Stromal cell of bone marrow (primary cell): ENCODE data around the gene CCT6B.
"Not testable (repeated sequence)": the region's sequence is repeated elsewhere in the genome, so short reads cannot be mapped to it uniquely, and the experiment has no call there.

Experiments used
- DNase-seq: peaks from one replicate; pipeline ENCODE4 v3.0.0-alpha.2; 2012; ENCODE audit warnings: low read depth

CCT6B gene, protein sequence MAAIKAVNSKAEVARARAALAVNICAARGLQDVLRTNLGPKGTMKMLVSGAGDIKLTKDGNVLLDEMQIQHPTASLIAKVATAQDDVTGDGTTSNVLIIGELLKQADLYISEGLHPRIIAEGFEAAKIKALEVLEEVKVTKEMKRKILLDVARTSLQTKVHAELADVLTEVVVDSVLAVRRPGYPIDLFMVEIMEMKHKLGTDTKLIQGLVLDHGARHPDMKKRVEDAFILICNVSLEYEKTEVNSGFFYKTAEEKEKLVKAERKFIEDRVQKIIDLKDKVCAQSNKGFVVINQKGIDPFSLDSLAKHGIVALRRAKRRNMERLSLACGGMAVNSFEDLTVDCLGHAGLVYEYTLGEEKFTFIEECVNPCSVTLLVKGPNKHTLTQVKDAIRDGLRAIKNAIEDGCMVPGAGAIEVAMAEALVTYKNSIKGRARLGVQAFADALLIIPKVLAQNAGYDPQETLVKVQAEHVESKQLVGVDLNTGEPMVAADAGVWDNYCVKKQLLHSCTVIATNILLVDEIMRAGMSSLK

DNA sequence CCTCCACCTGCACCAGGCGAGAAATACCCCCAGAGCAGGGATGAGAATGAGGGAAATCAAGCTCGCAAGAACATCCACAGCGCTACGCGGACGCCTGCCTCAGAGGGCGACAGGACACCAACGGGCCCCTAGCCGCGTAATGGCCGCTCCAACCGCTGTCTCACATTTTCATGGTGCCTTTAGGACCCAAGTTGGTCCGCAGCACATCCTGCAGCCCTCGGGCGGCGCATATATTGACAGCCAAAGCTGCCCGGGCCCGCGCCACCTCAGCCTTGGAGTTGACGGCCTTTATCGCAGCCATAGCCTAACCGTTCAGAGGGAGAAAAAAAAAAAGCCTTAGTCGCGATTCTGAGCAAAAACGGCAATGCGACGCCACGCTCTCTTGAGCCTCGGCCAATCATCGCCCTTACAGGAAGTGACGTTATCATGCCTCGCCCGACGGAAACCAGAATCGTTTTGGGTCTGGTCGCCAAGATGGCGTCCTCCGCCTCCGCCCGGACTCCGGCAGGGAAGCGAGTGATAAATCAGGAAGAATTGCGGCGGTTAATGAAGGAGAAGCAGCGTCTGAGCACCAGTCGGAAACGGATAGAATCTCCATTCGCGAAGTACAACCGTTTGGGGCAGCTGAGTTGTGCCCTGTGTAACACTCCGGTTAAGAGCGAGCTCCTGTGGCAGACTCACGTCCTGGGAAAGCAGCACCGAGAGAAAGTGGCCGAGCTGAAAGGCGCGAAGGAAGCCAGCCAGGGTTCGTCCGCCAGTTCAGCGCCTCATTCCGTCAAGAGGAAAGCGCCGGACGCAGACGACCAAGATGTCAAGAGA is at the start of gene CCT6B, which contains the start of gene ZNF830:
Gene CCT6B, minus strand, starts transcription at position 368 of the 819 bp plus-strand sequence. Its CDS starts 67 bp downstream, at position 301.
Gene ZNF830, plus strand, starts transcription at position 448 of the 819 bp plus-strand sequence. Its CDS starts 27 bp downstream, at position 475.
- peak; percentile 95 for DNase-seq

DNA sequence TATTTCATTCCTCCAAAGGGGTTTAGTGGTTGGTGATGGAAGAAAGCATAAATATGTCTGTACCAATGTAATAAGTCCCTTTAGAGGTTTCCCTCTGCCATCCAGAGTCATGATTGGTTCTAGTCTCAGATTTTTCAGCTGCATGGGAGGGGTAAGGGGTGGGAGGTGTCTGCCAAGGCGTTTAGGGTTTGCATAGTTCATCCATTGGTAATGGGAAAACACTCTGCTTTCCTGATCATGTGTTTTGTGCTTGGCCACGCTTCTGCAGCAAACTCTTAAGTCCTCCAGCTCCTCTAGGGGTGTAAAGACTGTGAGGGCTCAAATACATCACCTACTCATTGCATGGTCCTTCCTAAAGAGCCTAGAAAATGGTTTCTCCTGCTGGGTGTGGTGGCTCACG is 48.8 kb upstream of the CCT6B start:
- DNase-seq: no peak

DNA sequence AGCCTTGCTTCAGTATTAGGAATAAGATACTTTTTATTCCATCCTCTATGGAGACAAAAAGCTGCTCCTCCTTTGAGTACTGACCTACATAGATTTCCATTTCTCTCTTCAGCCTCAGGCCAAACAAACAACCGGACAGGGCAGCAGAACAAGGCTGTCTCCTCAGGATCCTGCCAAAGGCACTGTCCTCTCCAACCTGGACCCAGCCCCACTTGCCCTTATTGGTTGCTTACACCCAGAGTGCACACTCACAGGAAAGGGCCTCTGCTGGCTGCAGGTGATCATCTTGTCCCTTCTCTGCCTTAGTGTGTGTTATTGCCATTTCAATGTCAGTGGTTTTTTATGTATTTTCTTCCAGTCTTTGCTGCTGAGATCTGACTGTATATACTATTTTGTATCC is 45.7 kb upstream of the CCT6B start:
- DNase-seq: no peak

DNA sequence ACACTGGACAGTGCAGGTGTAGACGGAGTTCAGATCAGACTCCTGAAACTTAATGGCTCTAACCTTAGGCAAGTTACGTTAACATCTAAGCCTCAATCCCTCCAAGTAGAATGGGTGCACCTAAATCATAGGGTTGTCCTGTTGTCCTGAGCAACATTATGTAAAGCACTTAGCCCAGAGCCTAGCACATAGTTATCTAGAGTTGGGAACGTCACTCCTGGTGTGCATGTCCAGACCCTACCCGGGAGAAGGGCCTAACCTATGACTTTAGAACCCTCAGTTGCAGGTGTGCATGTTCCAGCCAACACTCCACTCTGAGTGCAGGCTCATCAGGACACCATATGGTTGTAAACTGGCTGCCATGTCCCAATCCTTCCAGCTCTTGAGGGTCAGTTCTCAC is 45.1 kb upstream of the CCT6B start:
- no peak for DNase-seq

GRCh38 chr17:35003778-35004177 is 42.5 kb upstream of the CCT6B start:
- no peak for DNase-seq

DNA sequence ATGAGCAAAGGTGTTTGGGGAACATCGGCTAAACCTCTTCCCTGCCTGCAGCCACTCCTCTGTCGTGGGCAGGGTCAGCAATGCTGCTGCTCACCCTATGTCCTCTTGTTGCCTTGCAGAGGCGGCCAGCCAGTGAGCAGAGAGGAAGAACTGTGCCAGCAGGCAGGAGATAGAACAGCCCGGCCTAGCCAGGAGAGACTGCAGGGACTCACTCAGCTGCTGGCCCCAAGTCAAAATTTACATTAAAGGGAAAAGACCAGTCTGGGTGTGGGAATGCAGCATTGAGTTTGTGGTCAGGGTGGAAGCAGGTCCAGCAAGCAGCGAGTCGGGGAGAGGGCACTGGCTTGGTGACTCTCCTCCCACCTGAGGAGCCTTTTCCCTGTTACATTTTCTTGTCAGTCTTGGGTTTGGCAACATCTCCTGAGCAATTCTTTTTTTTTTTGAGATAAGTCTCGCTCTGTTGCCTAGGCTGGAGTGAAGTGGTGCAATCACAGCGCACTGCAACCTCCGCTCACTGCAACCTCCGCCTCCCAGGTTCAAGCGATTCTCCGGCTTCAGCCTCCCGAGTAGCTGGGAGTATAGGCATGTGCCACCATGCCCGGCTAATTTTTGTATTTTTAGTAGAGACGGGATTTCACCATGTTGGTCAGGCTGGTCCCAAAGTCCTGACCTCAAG is 41.8 kb upstream of the CCT6B start:
- no peak for DNase-seq

GRCh38 chr17:35001549-35001948 is 40.3 kb upstream of the CCT6B start:
- DNase-seq: no peak

GRCh38 chr17:35000965-35001364 is 39.7 kb upstream of the CCT6B start:
- not testable (repeated sequence) for DNase-seq

DNA sequence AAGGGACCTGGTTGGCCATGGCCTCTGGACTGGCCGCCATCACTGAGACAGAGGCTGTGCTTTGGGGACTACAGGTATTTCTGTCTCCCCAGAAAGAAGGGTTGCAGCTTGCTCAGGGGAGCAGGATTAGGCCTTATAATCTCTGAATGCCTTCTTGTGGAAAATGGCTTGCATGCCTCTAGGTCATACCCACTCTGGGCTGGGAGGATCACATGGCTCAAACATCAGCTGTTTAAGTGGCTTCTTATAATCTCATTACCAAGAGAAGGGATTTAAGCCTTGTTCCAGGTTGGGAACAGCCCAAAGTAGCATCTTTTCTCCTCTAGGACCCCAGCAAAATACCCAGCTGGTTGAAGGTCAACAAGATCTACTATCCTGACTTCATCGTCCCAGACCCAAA is 38.2 kb upstream of the CCT6B start:
- DNase-seq: no peak

- peak; percentile 44 for DNase-seq
These were observed 36.9 kb upstream of the CCT6B start for GRCh38 chr17:34998205-34998604.

GRCh38 chr17:34997355-34997862 is 36.1 kb upstream of the CCT6B start:
- DNase-seq: peak; percentile 31

DNA sequence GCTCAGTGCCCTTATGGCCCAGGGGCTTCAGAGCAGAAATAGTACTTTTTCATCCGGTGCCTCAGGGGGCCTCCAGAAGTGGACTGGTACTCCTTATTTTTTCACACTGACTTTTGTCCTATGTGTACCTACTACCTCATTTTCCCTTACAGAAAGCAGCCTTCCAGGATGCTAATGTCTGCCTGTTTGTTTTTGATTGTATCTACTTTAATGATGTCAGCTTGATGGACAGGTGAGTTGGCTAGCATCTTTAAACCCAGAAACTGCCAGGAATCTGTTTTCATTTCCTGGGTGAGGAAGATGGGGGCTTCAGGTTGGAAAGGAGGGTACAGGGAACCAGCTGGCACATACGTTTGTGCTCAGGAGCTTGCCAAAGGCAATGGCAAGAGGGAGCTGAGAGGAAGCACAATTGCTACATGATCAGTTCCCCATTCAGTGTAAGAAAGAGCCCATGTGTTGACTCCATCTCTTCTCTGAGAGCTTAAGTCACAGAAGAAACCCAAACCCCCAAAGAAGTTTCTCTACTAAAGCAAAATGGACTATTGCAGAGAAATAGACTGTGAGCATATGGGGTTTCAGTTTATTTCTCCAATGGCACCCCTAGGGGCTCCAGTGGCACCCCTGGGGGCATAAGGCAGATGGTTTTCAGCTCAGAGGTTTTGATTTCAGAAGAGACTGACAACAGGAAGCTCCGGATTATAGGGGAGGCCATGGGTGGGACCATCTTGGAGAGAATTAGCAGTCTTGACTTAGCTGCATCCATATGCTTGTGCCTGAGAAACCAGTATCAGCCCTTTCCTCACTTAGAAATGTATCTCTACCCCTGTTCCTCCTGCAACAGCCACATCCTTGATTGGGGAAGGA is 35.4 kb upstream of the CCT6B start:
- no peak for DNase-seq

- DNase-seq: no peak
These were observed 31.8 kb upstream of the CCT6B start for GRCh38 chr17:34993031-34993430.

DNA sequence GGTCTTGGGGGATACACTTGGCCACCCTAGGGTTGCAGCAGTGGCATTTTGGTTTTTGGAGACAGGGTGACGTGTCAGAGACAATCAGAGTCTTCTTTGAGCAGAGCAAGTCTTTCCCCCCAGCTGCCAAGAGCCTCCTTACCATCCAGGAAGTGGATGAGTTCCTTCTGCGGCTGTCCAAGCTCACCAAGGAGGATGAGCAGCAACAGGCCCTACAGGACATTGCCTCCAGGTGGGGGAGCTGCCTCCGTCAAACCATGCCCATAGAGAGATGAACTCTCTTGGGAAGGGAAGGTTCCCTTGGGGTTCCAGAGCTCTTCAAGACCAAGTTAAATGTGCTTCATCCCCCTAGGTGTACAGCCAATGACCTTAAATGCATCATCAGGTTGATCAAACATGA is 30.3 kb upstream of the CCT6B start:
- no peak for DNase-seq

DNA sequence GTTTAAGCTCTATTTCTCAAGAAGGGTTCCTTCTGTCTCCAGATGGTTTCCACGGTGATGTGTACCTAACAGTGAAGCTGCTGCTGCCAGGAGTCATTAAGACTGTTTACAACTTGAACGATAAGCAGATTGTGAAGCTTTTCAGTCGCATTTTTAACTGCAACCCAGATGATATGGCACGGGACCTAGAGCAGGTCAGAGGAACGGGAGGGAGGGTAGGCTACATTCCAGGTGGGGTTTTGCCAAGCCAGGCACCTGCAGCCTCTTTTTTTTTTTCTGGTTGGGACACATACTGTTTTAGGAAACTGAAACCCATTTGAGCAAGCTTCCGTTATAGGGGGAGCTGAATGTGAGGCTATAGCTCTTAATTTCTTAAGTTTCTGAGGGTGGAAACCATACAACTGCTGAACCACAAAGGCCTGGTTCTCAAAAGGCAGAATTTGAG is 29.7 kb upstream of the CCT6B start:
- DNase-seq: no peak

GRCh38 chr17:34989473-34989872 is 28.2 kb upstream of the CCT6B start:
- DNase-seq: no peak

- no peak for DNase-seq
These were observed 27.4 kb upstream of the CCT6B start for GRCh38 chr17:34988644-34989043.

DNA sequence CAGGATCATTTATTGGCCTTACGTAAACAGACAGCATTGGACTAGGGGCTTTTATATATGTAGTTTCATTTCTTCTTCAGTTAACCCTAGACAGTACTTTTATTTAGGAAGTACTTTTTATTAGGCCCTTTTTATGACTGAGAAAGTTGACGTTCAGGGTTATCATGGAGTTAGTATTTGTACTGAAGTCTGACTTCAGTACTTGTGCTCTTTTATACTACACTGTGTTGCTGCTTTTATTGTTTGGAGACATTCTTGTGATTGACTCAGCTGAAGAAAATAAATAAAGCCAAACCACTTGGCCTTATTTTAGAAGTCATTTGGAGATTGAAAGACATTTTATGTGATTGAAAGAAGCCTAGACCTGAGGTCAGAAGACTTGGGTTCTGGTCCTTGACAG is 26.0 kb upstream of the CCT6B start:
- no peak for DNase-seq

DNA sequence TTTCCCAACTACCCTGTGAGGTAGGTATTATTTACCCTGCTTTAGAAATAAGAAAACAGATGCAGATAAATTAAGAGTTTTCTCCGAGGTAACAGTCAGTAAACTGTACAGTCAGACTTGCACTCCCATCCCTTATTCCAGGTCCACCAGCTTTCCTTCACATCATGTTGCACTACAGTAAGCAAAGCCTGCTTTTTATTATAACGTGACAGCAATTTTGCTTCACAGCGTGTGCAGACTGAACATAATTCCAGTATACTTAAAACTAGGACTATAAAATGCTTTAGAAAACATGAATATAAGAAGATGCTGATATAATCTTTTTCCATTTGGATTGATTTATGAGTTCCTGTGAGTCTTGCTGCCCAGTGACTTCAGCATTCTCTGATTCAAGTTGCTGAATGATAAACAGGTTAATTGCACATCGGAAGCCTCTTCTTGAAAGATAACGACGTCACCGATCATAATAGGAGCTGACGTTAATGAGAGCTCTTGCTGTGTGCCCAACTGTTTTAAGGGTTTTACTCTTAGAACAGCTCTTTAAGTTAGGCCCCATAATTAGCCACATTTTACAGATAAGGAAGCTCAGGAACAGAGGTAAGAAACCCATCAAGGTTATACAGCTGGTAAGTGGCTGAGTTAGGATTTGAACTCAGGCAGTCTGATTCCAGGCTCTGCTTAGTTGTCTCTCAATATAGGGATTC is 20.4 kb upstream of the CCT6B start:
- no peak for DNase-seq
